Jurkat, Clone E6-1 (cell line): Measurements from ENCODE around the gene PARP6. TPM values are rescaled to one million over a fixed set of nuclear protein-coding genes. Genes with fewer than 3 reads are reported as not detected.

ENCODE experiments used
- DNase-seq: peaks from one replicate; pipeline ENCODE4 v3.0.0-alpha.2; 2011; ENCODE audit warnings: low read depth, low spot score
- H3K4me3 ChIP-seq: 2 replicates; pipeline ENCODE4 v1.5.1; 2011; ENCODE audit warnings: mild to moderate bottlenecking, low read length, control low read depth, moderate library complexity
- polyA plus RNA-seq: library from polyadenylated mRNA; unstranded; fragments of >200 nt; gene quantifications from one replicate; pipeline ENCODE4 v1.2.1, GENCODE V29; 2012; ENCODE audit warnings: missing spikeins; ENCODE audit not compliant: insufficient read length, insufficient read depth

The PARP6 gene, protein sequence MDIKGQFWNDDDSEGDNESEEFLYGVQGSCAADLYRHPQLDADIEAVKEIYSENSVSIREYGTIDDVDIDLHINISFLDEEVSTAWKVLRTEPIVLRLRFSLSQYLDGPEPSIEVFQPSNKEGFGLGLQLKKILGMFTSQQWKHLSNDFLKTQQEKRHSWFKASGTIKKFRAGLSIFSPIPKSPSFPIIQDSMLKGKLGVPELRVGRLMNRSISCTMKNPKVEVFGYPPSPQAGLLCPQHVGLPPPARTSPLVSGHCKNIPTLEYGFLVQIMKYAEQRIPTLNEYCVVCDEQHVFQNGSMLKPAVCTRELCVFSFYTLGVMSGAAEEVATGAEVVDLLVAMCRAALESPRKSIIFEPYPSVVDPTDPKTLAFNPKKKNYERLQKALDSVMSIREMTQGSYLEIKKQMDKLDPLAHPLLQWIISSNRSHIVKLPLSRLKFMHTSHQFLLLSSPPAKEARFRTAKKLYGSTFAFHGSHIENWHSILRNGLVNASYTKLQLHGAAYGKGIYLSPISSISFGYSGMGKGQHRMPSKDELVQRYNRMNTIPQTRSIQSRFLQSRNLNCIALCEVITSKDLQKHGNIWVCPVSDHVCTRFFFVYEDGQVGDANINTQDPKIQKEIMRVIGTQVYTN
- 79.2 TPM for polyA plus RNA-seq

DNA sequence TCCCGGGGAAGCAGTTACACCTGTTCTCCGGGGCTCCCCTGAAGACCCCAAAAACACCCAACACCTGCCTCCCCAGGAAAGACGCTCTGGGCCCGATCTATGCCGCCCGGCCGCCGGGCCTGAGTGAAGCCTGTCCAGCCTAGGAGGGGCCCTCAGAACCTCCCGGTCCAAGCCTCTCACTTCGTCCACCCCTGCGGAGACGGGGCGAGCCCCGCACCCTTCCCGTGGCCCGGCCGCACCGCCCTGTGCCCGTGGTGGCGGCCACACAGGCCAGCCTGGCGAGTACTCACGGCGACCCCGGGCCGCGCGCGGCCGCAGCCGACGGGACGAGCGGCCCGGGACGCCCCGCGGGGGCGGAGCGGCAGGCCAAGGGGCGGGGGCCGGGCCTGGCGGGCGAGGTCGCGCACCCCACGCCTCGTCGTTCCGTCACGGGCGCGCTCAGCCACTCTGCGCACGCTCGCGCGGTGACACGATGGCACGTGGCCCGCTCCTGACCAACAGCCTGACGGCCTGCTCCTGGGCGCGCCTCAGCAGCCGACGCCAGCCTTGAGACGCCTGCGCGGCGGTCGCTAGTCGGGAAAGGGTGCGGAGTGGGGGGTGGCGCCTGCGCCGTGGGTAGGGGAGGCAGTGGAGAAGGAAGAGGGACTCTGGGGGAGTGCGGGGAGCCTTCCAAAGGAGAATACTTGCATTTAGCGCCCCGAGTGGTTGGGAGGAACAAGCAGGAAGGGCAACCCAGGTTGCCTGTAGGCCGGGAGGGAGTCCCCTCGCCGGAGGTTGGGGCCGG lies at the start of gene PARP6:
Gene PARP6 (minus strand): TSS at position 342 of the 784 bp plus-strand sequence. CDS start 5,077 bp downstream, outside the sequence.
- peak; percentile 97 for DNase-seq
- H3K4me3 ChIP-seq: peak within 1 kb of the TSS; percentile 83

DNA sequence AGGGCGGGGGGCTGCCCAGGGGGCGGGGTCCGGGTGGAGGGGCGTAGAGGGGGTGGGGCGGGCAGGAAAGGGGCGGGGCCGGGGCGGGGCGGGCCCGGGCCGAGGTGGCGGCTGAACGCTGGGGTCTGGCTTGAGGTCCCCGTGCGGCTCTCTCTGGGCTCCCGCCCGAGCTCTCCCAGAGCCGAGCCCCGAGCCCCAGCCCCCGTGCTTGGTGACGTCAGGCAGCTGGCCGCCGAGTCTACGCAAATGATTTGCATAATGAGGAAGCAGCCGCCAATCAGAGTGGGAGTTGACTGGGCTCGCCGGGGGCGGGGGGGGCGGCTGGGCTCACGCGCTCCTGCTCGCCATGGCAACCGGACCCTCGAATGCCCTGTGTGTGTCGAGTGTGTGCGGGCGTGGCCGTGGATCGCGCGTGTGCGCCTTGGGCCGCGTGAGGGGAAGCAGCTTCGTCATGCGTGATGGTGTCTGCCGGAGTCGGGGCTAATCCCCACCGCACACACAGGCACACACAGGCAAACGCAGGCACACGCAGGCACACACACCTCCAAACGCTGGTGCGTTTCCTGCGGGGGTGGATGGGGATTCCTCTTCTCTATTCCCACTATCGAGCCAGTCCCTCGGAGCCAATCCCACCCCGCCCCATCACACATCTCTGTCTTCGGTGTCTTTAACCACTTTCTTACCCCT lies 47.8 kb upstream of the PARP6 start, which contains the start of gene CELF6:
Gene CELF6 (minus strand): TSS at position 173 of the 687 bp plus-strand sequence. CDS start 283 bp downstream, outside the sequence.
- DNase-seq: peak; percentile 44
- peak within 1 kb of the TSS; percentile 52 for H3K4me3 ChIP-seq

DNA sequence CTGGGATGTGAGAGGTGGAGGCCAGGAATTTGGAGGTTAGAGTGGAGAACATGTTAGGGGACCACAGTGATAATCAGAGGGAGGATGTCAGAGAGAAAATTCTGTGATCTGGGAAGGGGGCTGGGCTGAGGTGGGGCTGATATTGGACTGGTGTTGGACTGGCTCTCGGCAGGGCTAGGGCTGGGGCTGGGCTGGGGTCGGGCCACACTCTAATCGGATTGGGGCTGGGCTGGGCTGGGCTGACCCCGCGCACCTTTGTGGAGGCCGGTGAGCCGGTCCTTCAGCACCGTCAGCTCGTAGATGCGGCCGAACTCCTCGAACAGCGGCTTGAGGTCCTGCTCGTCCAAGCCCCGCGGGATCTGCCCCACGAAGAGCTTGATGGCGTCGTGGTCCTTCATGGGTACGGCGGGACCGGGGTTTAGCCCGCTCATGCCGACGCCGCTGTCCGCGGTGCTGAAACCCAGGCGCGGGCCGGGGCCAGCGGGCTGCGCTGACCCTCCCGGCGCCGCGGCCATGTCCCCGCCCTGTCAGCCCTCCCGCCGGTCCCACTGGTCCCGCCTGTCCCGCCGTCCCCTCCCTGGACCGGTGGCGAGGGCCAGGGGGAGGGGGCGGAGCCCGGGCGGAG lies 47.1 kb upstream of the PARP6 start:
- no peak for DNase-seq
- H3K4me3 ChIP-seq: no peak overlapping the region

- no peak overlapping the region for H3K4me3 ChIP-seq
- DNase-seq: no peak
Observed at GRCh38 chr15:72318408-72318942, 46.1 kb upstream of the PARP6 start.

DNA sequence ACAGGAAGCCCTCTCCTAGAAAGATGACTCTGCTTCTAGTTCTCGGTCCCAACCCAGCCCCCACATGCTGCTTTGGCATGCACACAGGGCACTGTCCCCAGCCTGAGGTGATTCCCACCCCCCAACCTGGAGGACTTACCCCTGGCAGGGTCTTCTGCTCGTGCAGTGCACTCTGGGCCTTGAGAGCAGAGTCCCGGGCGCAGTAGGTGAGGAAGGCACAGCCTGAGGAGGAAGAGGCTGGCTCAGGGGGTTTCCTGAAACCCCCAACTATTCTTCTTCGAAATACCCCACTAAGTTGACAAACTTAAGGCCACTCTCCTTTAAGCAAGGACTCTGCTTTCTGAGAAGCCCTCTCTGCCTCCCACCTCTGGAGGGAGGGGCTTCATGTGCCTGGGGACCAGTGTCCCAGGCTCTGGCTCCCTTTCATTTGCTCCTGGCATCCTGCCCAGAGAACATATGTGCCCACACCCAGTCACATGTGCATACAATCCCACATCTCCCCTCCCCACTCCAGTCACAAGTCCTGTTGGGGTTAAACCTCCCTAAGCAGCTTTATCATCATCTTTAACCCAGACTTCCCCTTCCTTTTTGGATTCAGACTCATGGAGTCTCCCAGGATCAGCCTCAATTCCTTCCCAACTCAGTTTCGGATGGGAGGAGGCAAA lies 43.5 kb upstream of the PARP6 start:
- H3K4me3 ChIP-seq: no peak overlapping the region
- peak; percentile 67 for DNase-seq

DNA sequence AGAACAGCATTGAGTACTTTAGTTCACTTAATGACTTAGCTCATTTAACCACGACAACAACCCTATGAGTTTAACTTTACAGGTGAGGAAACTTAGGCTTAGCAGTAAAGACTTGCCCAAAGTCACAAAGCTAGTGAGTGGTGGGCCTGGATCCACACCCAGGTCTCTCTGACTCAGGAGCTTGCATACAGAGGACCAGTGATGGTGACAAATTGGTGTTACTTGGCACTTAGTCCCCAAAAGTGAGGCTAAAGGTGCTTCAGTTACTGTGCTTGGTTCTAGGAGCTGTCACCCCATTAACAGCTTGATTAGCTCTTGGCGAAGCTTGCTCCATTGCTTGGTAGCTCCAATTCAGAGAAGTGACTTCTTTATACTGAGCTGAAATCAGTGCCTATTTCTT lies 41.5 kb upstream of the PARP6 start:
- DNase-seq: no peak
- no peak overlapping the region for H3K4me3 ChIP-seq

DNA sequence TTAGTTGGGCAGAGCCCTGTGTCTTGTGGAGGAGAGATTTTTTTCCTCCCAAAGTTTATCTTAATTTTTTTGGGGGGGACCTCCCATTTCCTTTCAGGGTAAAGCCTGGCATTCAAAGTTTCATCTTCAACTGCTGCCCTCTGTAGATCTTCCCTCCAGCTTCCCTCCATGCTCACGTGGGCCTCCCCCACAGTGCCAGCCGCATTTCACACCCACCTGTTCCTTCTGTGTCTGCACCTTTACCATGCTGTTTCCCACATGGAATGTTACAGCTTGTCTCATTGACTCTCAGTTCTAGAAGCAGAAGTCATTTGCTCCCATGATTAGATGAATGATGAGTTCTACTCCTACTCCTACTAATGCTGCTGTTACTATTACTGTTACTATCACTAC lies 41.1 kb upstream of the PARP6 start:
- DNase-seq: no peak
- no peak overlapping the region for H3K4me3 ChIP-seq

- DNase-seq: peak; percentile 51
- no peak overlapping the region for H3K4me3 ChIP-seq
Observed at GRCh38 chr15:72312605-72313447, 40.5 kb upstream of the PARP6 start.

- DNase-seq: no peak
- no peak overlapping the region for H3K4me3 ChIP-seq
Observed at GRCh38 chr15:72307026-72307425, 34.7 kb upstream of the PARP6 start.

DNA sequence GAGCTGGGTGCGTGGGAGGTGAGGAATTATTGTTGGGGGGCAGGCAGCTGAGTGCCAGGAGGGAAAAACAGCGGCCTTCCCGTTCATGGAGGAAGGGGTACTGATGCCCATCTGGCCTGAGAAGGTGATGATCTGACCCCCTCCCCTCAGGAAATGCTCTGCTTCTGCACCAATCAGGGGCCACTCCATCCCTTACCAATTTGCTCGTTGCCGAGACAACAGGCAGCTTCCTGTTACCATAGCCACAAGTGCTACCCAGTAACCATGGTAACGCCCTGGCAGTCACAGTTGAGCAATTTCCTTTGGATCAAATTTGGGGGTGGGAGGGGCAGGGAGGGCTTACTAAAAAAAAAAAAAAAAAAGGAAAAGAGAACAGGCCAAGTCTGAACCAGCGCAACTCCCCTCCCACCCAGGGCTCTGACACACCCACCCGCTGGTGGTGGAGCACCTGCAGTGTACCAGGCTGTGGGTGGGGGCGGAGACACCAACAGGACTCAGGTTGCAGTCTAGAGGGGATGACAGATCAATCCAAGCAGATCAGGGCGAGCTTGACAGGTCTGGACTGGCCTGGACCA lies 33.9 kb upstream of the PARP6 start:
- peak; percentile 88 for DNase-seq
- H3K4me3 ChIP-seq: no peak overlapping the region

GRCh38 chr15:72304596-72304995 lies 32.2 kb upstream of the PARP6 start:
- DNase-seq: no peak
- H3K4me3 ChIP-seq: no peak overlapping the region

GRCh38 chr15:72302955-72303354 lies 30.6 kb upstream of the PARP6 start:
- no peak for DNase-seq
- no peak overlapping the region for H3K4me3 ChIP-seq

DNA sequence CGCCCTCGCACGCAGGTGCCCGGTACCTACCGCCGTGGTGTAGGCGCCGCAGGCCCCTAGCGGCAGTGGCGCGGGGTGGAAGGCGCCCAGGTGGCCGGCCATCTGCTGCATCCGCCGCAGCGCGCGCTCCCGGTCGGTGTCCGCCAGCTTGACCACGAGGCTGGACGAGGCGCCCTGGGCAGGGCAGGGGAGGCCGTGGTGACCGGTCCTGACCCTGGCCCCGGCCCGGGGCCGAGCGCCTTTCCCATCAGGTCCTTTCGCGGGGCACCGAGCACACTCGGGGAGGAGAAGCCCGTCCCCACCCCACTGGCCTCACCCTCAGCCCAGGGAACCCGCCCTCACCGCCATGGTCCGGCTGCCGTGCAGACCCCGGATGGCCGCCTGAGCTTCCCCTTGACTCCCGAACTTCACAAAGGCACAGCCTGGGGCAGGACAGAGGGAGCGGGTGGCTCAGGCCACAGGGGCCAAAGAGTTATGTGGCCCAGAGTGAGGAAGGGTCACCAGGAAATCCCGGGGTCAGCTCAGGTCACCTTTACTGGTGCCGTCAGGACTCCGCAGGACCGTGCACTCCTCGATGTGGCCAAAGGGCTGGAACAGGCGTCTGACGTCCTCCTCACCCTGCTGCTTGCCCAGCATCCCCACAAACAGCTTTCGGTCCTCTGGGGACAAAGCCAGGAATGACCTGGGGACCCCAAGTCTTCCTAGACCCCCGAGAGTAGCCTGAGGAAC lies 17.4 kb upstream of the PARP6 start:
- no peak overlapping the region for H3K4me3 ChIP-seq
- DNase-seq: no peak

DNA sequence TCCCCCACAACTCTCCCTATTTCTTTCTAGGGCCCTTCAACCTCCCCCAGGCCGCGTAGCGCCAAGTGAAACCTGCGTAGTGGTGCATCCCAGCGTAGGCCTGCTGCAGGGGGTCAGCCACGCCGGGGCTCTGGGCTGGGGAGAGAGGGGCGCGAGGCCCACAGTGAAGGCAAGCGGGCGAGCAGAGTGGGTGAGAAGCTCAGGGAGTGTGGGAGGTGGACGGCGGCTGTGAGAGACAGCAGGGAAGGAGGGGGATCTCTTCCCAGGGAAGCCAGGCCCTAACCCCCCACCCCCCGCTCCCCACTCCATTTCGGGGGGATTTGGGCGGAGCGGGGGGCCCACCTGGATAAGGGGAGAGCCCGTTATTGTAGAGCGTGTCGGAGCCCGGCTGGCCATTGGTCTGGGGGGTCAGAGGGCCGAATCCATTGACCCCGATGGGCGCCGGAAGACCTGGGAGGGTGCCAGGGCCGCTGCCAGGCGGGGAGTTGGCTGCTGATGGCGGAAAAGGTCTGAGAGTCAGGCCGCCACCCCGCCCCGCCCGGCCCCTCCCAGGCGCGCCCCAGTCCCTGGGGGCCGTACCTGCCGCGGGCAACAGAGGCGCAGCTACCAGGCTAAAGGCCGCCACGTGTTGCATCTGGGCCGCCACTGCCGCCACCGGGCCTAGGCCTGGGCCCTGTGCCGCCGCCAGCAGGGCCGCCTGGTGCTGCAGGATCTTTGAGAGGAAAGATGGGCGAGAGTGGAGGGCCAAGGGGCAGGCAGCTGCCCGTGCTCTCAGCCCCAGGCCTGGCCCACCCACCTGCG lies 16.6 kb upstream of the PARP6 start:
- no peak for DNase-seq
- H3K4me3 ChIP-seq: no peak overlapping the region

GRCh38 chr15:72285927-72286516 lies 13.7 kb upstream of the PARP6 start:
- no peak overlapping the region for H3K4me3 ChIP-seq
- peak; percentile 46 for DNase-seq
